Panc1 (cell line): ENCODE measurements around the gene SESN1. TPM values are rescaled to one million over a fixed set of nuclear protein-coding genes. Genes with fewer than 3 reads are reported as not detected.

Experiments used
- ATAC-seq: fragments of 200-7000 bp; cut with Tn5 transposase; 2 replicates; pipeline ENCODE4 v1.9.1; 2020; ENCODE audit warnings: mild to moderate bottlenecking, moderate library complexity
- BruUV-seq: library from RNA; stranded (reverse); fragments of 400-500 nt; replicated peaks from 2 replicates; lab custom pipeline; 2021; lab: Mats Ljungman, UMichigan
- CTCF ChIA-PET: fragments of 300-600 bp; sonication (Branson Sonifier 250); formaldehyde crosslinking; loops from one replicate; lab custom pipeline; 2022; ENCODE audit warnings: antibody characterized with exemption; lab: Charles Lee
- POLR2A ChIA-PET: fragments of 300-600 bp; sonication (Branson Sonifier 250); formaldehyde crosslinking; loops from one replicate; lab custom pipeline; 2022; ENCODE audit warnings: antibody characterized with exemption; lab: Charles Lee
- DNase-seq: peaks from one replicate; pipeline ENCODE4 v3.0.0-alpha.2; 2010; ENCODE audit warnings: low read depth, low spot score
- H3K27ac ChIP-seq: 2 replicates; pipeline ENCODE4 v1.5.1; 2011; ENCODE audit warnings: mild to moderate bottlenecking, low read length, inconsistent platforms
- H3K27me3 ChIP-seq: fragments of 200-500 bp; sonication (Bioruptor generic); 2 replicates; pipeline ENCODE4 v1.6.0; 2014; ENCODE audit warnings: low read length, inconsistent platforms; ENCODE audit not compliant: control insufficient read depth, insufficient read depth
- H3K36me3 ChIP-seq: fragments of 200-500 bp; sonication (Bioruptor generic); 2 replicates; pipeline ENCODE4 v1.5.1; 2014; ENCODE audit warnings: inconsistent platforms, mild to moderate bottlenecking, low read length, moderate library complexity; ENCODE audit not compliant: control insufficient read depth, insufficient read depth
- H3K4me1 ChIP-seq: 2 replicates; pipeline ENCODE4 v1.5.1; 2011; ENCODE audit warnings: inconsistent platforms, mild to moderate bottlenecking, low read length, moderate library complexity; ENCODE audit not compliant: control insufficient read depth, insufficient read depth
- H3K4me3 ChIP-seq, 2 experiments: 2 replicates each; pipeline ENCODE4 v1.5.1; 2011 to 2012; ENCODE audit warnings: low read depth in 2 of 2, low read length in 2 of 2, mild to moderate bottlenecking in 2 of 2, inconsistent platforms in 1 of 2, moderate library complexity in 1 of 2
- H3K9me3 ChIP-seq: fragments of 200-500 bp; sonication (Bioruptor generic); 2 replicates; pipeline ENCODE4 v1.5.1; 2014; ENCODE audit warnings: low read depth, mild to moderate bottlenecking, inconsistent platforms, low read length, moderate library complexity; ENCODE audit not compliant: control insufficient read depth, insufficient read depth
- CTCF ChIP-seq: fragments of 450-650 bp; IDR thresholded peaks from 2 replicates; pipeline ENCODE4 v1.5.1; 2017; ENCODE audit warnings: mild to moderate bottlenecking
- POLR2AphosphoS5 ChIP-seq: IDR thresholded peaks from 2 replicates; pipeline ENCODE4 v1.6.1; 2012; ENCODE audit warnings: mild to moderate bottlenecking, low read depth, low read length, moderate library complexity
- SIN3A ChIP-seq: IDR thresholded peaks from 2 replicates; pipeline ENCODE4 v1.6.1; 2012; ENCODE audit warnings: low read depth, mild to moderate bottlenecking, low read length, moderate library complexity, borderline replicate concordance; ENCODE audit not compliant: insufficient read depth
- TCF7L2 ChIP-seq: IDR thresholded peaks from 2 replicates; pipeline ENCODE4 v1.6.1; 2011; ENCODE audit warnings: mild to moderate bottlenecking, low read depth, low read length, inconsistent platforms
- in situ Hi-C: cut with HindIII; loops from 2 replicates; pipeline ENCODE4 v1.10.0; 2016; ENCODE audit warnings: low sequenced_read_pairs, low pct_unique_long_range_greater_than_20kb
- intact Hi-C: fragments of 100-400 bp; cut with micrococcal nuclease; formaldehyde crosslinking; loops from one replicate; pipeline ENCODE4 v1.10.0; 2022; ENCODE audit not compliant: unreplicated experiment
- total RNA-seq: library from RNA; stranded (reverse); gene quantifications from one replicate; pipeline ENCODE4 v1.2.1, GENCODE V29; 2021; ENCODE audit not compliant: unreplicated experiment
- TF ChIP-seq, protein P1 (sequence below), 2 experiments: IDR thresholded peaks; 2 replicates each; pipeline ENCODE4 v1.6.1; 2011 to 2012; ENCODE audit warnings: low read depth in 2 of 2, control low read depth in 1 of 2, low read length in 1 of 2, mild to moderate bottlenecking in 1 of 2, moderate library complexity in 1 of 2; ENCODE audit not compliant: insufficient read depth in 1 of 2

Gene SESN1
- total RNA-seq, 1 experiment from 2014 or later, result 11.3 TPM

DNA sequence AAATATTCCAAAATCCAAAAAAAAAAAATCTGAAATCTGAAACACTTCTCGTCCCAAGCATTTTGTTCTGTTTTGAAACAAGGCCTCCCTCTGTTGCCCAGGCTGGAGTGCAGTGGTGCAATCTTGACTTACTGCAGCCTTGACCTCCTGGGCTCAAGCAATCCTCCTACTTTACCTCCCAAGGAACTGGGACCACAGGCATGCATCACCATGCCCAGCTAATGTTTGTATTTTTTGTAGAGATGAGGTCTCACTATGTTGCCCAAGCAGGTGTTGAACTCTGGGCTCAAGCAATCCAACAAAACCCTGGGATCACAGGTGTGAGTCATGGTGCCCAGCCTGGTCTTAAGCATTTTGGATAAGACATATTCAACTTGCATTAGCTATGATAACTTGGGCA, 13.6 kb downstream of the SESN1 start:
- DNase-seq (no peak), ATAC-seq (no peak)
- intact Hi-C loops, result no loop called here
- Histone ChIP-seq H3K4me3 (no peak overlapping the region), H3K27ac (no peak overlapping the region), H3K36me3 (no peaks in the 10 kb centered on the region), H3K9me3 (no peaks in the 10 kb centered on the region), H3K4me1 (peaks cover 7% of the 10 kb centered on the region; the same call in 1 of the 2 replicates), H3K27me3 (no peaks in the 10 kb centered on the region)
- TF ChIP-seq, protein P1, sequence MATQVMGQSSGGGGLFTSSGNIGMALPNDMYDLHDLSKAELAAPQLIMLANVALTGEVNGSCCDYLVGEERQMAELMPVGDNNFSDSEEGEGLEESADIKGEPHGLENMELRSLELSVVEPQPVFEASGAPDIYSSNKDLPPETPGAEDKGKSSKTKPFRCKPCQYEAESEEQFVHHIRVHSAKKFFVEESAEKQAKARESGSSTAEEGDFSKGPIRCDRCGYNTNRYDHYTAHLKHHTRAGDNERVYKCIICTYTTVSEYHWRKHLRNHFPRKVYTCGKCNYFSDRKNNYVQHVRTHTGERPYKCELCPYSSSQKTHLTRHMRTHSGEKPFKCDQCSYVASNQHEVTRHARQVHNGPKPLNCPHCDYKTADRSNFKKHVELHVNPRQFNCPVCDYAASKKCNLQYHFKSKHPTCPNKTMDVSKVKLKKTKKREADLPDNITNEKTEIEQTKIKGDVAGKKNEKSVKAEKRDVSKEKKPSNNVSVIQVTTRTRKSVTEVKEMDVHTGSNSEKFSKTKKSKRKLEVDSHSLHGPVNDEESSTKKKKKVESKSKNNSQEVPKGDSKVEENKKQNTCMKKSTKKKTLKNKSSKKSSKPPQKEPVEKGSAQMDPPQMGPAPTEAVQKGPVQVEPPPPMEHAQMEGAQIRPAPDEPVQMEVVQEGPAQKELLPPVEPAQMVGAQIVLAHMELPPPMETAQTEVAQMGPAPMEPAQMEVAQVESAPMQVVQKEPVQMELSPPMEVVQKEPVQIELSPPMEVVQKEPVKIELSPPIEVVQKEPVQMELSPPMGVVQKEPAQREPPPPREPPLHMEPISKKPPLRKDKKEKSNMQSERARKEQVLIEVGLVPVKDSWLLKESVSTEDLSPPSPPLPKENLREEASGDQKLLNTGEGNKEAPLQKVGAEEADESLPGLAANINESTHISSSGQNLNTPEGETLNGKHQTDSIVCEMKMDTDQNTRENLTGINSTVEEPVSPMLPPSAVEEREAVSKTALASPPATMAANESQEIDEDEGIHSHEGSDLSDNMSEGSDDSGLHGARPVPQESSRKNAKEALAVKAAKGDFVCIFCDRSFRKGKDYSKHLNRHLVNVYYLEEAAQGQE (IDR thresholded peaks at IDR 0.05; ENCODE audit: insufficient read depth in 1 of 2, low read depth in 2 of 2, low read length in 1 of 2), result no peak
- TF ChIP-seq TCF7L2, result no peak
- TF ChIP-seq CTCF, result no peak
- TF ChIP-seq SIN3A, result no peak
- TF ChIP-seq POLR2AphosphoS5, result no peak
- in situ Hi-C loops, result no loop called here
- BruUV-seq, result no TSS peak
- POLR2A ChIA-PET, result interaction anchor here (0.6 kb wide), 1 partner anchor 303 kb away, joined by 4 read pairs; no protein-coding TSS in a partner anchor
- CTCF ChIA-PET, result no interaction called here

- TF ChIP-seq POLR2AphosphoS5 (no peak), TCF7L2 (no peak), CTCF (no peak), SIN3A (no peak)
- TF ChIP-seq, protein P1 (IDR thresholded peaks at IDR 0.05; ENCODE audit: insufficient read depth in 1 of 2, low read depth in 2 of 2, low read length in 1 of 2), result no peak
- intact Hi-C loops (no loop called here), in situ Hi-C loops (no loop called here)
- H3K27ac ChIP-seq, result no peak overlapping the region
- H3K4me3 ChIP-seq, result no peak overlapping the region
- no TSS peak for BruUV-seq
- ATAC-seq (no peak), DNase-seq (no peak)
- POLR2A ChIA-PET, result no interaction called here
- no peaks in the 10 kb centered on the region for H3K36me3 ChIP-seq
- peaks cover 7% of the 10 kb centered on the region; the same call in 1 of the 2 replicates for H3K4me1 ChIP-seq
- H3K9me3 ChIP-seq, result no peaks in the 10 kb centered on the region
- CTCF ChIA-PET, result no interaction called here
- H3K27me3 ChIP-seq, result no peaks in the 10 kb centered on the region
Observed at GRCh38 chr6:109079981-109080380, 14.7 kb downstream of the SESN1 start.
